Mucosa of stomach (tissue), 1 donor: ENCODE results near the gene EDEM1.
"Not testable (repeated sequence)": the region's sequence is repeated elsewhere in the genome, so short reads cannot be mapped to it uniquely, and the experiment has no call there.

Experiments used
- H3K27me3 ChIP-seq: one replicate; pipeline ENCODE4 v1.7.0; 2013; ENCODE audit warnings: mild to moderate bottlenecking, low read length; ENCODE audit not compliant: control insufficient read depth, insufficient read depth
- H3K36me3 ChIP-seq: one replicate; pipeline ENCODE4 v1.7.0; 2013; ENCODE audit warnings: low read length; ENCODE audit not compliant: control insufficient read depth, insufficient read depth
- H3K4me1 ChIP-seq: one replicate; pipeline ENCODE4 v1.7.0; 2013; ENCODE audit warnings: mild to moderate bottlenecking, low read length; ENCODE audit not compliant: control insufficient read depth, insufficient read depth
- H3K4me3 ChIP-seq: one replicate; pipeline ENCODE4 v1.7.0; 2013; ENCODE audit warnings: low read length
- H3K9ac ChIP-seq: one replicate; pipeline ENCODE4 v1.7.0; 2013; ENCODE audit warnings: mild to moderate bottlenecking, low read length, moderate library complexity
- H3K9me3 ChIP-seq: one replicate; pipeline ENCODE4 v1.7.0; 2013; ENCODE audit warnings: mild to moderate bottlenecking, low read length, moderate library complexity; ENCODE audit not compliant: control insufficient read depth
- donor health status: Pancreatic carcinoma.

Gene EDEM1

DNA sequence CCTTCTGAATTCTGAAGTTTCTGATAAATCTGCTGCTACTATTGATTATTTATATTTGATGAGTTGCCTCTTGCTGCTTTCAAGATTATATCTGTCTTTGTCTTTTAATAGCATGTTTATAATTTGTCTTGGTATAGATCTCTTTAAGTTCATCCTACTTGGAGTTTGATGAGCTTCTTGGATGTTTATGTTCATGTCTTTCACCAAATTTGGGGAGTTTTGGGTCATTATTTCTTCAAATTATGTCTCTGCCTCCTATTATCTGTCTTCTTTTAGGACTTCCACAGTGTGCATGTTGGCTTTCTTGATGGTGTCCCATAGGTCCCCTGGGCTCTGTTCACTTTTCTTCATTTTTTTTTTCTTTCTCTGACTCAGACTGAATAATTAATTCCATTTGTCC, 32.3 kb upstream of the EDEM1 start:
- no peak overlapping the region for H3K4me3 ChIP-seq
- no peaks in the 10 kb centered on the region for H3K36me3 ChIP-seq
- no peaks in the 10 kb centered on the region for H3K4me1 ChIP-seq
- H3K27me3 ChIP-seq: no peaks in the 10 kb centered on the region
- no peak overlapping the region for H3K9ac ChIP-seq
- no peaks in the 10 kb centered on the region for H3K9me3 ChIP-seq

GRCh38 chr3:5160321-5160720, 27.2 kb upstream of the EDEM1 start:
- no peak overlapping the region for H3K9ac ChIP-seq
- H3K4me1 ChIP-seq: peaks cover 14% of the 10 kb centered on the region
- H3K9me3 ChIP-seq: no peaks in the 10 kb centered on the region
- no peak overlapping the region for H3K4me3 ChIP-seq
- no peaks in the 10 kb centered on the region for H3K36me3 ChIP-seq
- no peaks in the 10 kb centered on the region for H3K27me3 ChIP-seq

- Histone ChIP-seq H3K36me3 (no peaks in the 10 kb centered on the region), H3K9ac (no peak overlapping the region), H3K9me3 (no peaks in the 10 kb centered on the region), H3K4me3 (no peak overlapping the region), H3K4me1 (peaks cover 14% of the 10 kb centered on the region), H3K27me3 (no peaks in the 10 kb centered on the region)
These were observed 26.3 kb upstream of the EDEM1 start for GRCh38 chr3:5160940-5161858.

DNA sequence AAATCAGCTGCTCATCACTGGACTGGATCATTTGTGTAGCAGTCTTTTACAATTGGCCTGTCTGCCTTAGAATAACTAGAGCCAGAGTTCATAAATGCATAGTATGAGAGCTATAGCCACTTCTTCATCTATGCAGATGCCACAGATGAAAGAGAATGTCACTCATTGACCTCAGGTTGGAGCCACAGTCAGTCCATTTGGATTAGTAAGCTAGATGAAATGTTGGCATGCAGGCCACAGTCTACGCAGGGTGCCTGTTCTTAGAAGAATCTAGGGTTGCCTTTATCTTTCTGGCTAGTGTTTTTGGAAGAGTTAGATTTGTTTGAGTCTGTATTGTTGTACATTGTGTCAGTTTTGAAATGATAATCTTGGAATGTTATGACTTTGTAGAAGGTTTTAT, 25.4 kb upstream of the EDEM1 start:
- peaks cover 14% of the 10 kb centered on the region for H3K4me1 ChIP-seq
- H3K4me3 ChIP-seq: no peak overlapping the region

GRCh38 chr3:5165698-5166097, 21.8 kb upstream of the EDEM1 start:
- peaks cover 16% of the 10 kb centered on the region for H3K4me1 ChIP-seq
- H3K27me3 ChIP-seq: no peaks in the 10 kb centered on the region
- no peak overlapping the region for H3K9ac ChIP-seq
- no peak overlapping the region for H3K4me3 ChIP-seq
- H3K9me3 ChIP-seq: no peaks in the 10 kb centered on the region
- H3K36me3 ChIP-seq: no peaks in the 10 kb centered on the region

More for the DNA sequence above, 25.4 kb upstream of the EDEM1 start:
- Histone ChIP-seq H3K27me3 (no peaks in the 10 kb centered on the region), H3K9ac (no peak overlapping the region), H3K36me3 (no peaks in the 10 kb centered on the region), H3K9me3 (no peaks in the 10 kb centered on the region)

GRCh38 chr3:5166846-5167245, 20.7 kb upstream of the EDEM1 start:
- H3K9me3 ChIP-seq: no peaks in the 10 kb centered on the region
- no peak overlapping the region for H3K9ac ChIP-seq
- H3K36me3 ChIP-seq: no peaks in the 10 kb centered on the region
- H3K27me3 ChIP-seq: no peaks in the 10 kb centered on the region
- H3K4me3 ChIP-seq: no peak overlapping the region
- peaks cover 6% of the 10 kb centered on the region for H3K4me1 ChIP-seq

GRCh38 chr3:5168110-5168509, 19.4 kb upstream of the EDEM1 start:
- Histone ChIP-seq H3K36me3 (no peaks in the 10 kb centered on the region), H3K4me3 (no peak overlapping the region), H3K9ac (no peak overlapping the region), H3K4me1 (peaks cover 6% of the 10 kb centered on the region), H3K9me3 (no peaks in the 10 kb centered on the region), H3K27me3 (no peaks in the 10 kb centered on the region)

DNA sequence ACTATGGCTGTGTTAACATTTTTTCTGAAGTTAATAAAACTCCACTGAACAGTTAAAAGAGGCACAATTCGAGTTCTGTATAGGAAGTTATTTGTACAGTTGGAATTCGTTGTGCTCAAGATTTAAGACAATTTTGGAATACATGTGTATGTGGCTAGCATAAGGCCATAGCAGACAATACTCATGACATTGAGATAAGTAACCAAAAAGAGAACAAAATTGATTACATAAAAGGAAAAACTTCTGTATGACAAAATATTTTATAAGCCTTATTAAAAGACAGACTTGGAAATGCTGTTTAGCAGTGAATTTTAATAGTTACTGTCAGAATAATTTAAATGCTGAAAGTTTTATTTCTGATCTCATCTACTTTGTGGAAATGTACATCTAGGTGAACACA, 17.7 kb upstream of the EDEM1 start:
- Histone ChIP-seq H3K4me3 (no peak overlapping the region), H3K9ac (no peak overlapping the region), H3K27me3 (no peaks in the 10 kb centered on the region), H3K4me1 (peaks cover 6% of the 10 kb centered on the region), H3K36me3 (no peaks in the 10 kb centered on the region), H3K9me3 (no peaks in the 10 kb centered on the region)

GRCh38 chr3:5170975-5171374, 16.5 kb upstream of the EDEM1 start:
- H3K27me3 ChIP-seq: no peaks in the 10 kb centered on the region
- H3K9me3 ChIP-seq: no peaks in the 10 kb centered on the region
- no peaks in the 10 kb centered on the region for H3K36me3 ChIP-seq
- peaks cover 6% of the 10 kb centered on the region for H3K4me1 ChIP-seq
- no peak overlapping the region for H3K4me3 ChIP-seq
- H3K9ac ChIP-seq: no peak overlapping the region

DNA sequence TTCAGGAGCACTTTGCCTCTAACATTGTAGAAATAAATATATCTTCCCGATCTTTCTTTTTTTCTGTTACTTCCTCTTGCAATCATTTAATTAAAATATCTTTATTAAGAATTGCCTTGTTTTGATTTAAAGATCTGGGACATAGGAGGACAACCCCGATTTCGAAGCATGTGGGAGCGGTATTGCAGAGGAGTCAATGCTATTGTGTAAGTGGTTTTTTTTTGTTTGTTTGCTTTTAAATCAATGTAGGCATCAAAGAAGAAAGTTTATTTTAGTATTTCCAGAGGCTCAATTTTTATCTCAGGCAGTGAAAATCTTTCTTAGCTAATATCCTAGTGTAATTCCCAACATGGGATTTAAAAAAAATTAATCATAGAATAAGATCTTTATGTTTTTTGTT, 15.5 kb upstream of the EDEM1 start:
- Histone ChIP-seq H3K9ac (no peak overlapping the region), H3K27me3 (no peaks in the 10 kb centered on the region), H3K4me1 (peaks cover 6% of the 10 kb centered on the region), H3K36me3 (no peaks in the 10 kb centered on the region), H3K4me3 (no peak overlapping the region), H3K9me3 (no peaks in the 10 kb centered on the region)

GRCh38 chr3:5179036-5179435, 8.5 kb upstream of the EDEM1 start:
- not testable (repeated sequence) for H3K36me3 ChIP-seq, H3K9ac ChIP-seq

GRCh38 chr3:5181469-5182141, 5.9 kb upstream of the EDEM1 start:
- no peaks in the 10 kb centered on the region for H3K27me3 ChIP-seq
- H3K4me3 ChIP-seq: no peak overlapping the region
- H3K9me3 ChIP-seq: no peaks in the 10 kb centered on the region
- H3K4me1 ChIP-seq: peaks cover 13% of the 10 kb centered on the region
- no peaks in the 10 kb centered on the region for H3K36me3 ChIP-seq
- no peak overlapping the region for H3K9ac ChIP-seq

More at GRCh38 chr3:5179036-5179435, 8.5 kb upstream of the EDEM1 start:
- not testable (repeated sequence) for H3K4me1 ChIP-seq, H3K4me3 ChIP-seq, H3K9me3 ChIP-seq, H3K27me3 ChIP-seq
